Stomach (tissue), 4 donors: Measurements from ENCODE around the gene UBE2Q2.

Source experiments
- EP300 ChIP-seq: sonication (generic); formaldehyde crosslinking; IDR thresholded peaks from one replicate; pipeline ENCODE4 v1.6.1; 2017; ENCODE audit warnings: antibody characterized with exemption
- POLR2A ChIP-seq, 4 donors: fragments of 450-650 bp; IDR thresholded peaks; one replicate each; pipeline ENCODE4 v1.6.1; 2016; ENCODE audit warnings: antibody characterized with exemption in 4 of 4, control low read depth in 2 of 4, mild to moderate bottlenecking in 1 of 4, moderate library complexity in 1 of 4
- POLR2AphosphoS5 ChIP-seq, 3 donors: sonication (generic); formaldehyde crosslinking; IDR thresholded peaks; one replicate each; pipeline ENCODE4 v1.6.1; 2016; ENCODE audit warnings: antibody characterized with exemption in 3 of 3
- TF ChIP-seq, protein P1 (sequence below), 7 experiments: fragments of 450-650 bp in 4 of 7; fragments of 200-600 bp in 3 of 7; sonication (generic) in 3 of 7; IDR thresholded peaks; one replicate each; pipeline ENCODE4 v1.5.1; 2016 to 2019; ENCODE audit warnings: antibody characterized with exemption in 7 of 7, control low read depth in 2 of 7, mild to moderate bottlenecking in 1 of 7

DNA sequence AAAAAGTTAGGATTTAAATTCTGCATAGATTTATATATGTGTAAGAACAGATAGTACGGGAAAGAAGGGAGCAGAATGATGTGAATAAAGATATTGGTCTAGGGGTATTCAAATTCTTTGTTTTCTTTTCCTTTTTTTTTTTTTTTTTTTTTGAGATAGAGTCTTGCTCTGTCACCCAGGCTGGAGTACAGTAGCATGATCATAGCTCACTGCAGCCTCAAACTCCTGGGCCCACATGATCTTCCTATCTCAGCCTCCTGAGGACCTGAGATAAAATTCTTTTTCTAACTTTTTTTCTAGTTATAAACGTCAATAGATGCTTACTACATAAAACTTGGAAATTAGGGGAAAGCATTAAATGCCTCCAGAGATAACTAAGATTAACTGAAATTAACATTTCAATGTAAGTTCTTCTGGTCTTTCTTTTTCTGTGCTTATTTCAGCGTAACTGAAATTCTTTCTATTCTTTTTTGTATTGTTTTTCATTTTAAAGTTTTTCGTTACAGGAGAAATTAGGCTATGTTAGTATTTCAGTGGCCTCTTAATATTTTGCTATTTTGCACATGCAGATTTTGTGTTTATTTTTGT is 29.2 kb downstream of the UBE2Q2 start:
- TF ChIP-seq, protein P1, sequence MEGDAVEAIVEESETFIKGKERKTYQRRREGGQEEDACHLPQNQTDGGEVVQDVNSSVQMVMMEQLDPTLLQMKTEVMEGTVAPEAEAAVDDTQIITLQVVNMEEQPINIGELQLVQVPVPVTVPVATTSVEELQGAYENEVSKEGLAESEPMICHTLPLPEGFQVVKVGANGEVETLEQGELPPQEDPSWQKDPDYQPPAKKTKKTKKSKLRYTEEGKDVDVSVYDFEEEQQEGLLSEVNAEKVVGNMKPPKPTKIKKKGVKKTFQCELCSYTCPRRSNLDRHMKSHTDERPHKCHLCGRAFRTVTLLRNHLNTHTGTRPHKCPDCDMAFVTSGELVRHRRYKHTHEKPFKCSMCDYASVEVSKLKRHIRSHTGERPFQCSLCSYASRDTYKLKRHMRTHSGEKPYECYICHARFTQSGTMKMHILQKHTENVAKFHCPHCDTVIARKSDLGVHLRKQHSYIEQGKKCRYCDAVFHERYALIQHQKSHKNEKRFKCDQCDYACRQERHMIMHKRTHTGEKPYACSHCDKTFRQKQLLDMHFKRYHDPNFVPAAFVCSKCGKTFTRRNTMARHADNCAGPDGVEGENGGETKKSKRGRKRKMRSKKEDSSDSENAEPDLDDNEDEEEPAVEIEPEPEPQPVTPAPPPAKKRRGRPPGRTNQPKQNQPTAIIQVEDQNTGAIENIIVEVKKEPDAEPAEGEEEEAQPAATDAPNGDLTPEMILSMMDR (IDR thresholded peaks at IDR 0.05), result no peak
- no peak for TF ChIP-seq POLR2A (IDR thresholded peaks at IDR 0.05)
- TF ChIP-seq POLR2AphosphoS5 (IDR thresholded peaks at IDR 0.05), result no peak
- TF ChIP-seq EP300, result no peak
